ENCODE measurements around the gene PDE3B.

GRCh38 chr11:14894657-14895598 lies 251.3 kb downstream of the PDE3B start:
- no peak for TF ChIP-seq POLR2A (IDR thresholded peaks at IDR 0.05; ENCODE audit: low read depth, low read length)
- no peak for TF ChIP-seq CTCF (conservative IDR thresholded peaks at IDR 0.05; ENCODE audit: low read depth, low read length)
- TF ChIP-seq NFE2L2 (IDR thresholded peaks at IDR 0.05; ENCODE audit: low read depth, low read length) = no peak
- TF ChIP-seq BHLHE40 (IDR thresholded peaks at IDR 0.05; ENCODE audit: low read depth, low read length) = no peak
- no peak for TF ChIP-seq RCOR1 (IDR thresholded peaks at IDR 0.05; ENCODE audit: insufficient replicate concordance, low read length)

All from IMR-90 (cell line).